Loucy (cell line): ENCODE data around the gene SLC22A17.

Experiments
- CTCF ChIP-seq: fragments of 200-600 bp; sonication (generic); conservative IDR thresholded peaks from 2 replicates; pipeline ENCODE4 v1.5.1; 2014; ENCODE audit warnings: mild to moderate bottlenecking, antibody characterized with exemption, low read length
- EZH2phosphoT487 ChIP-seq: fragments of 200-600 bp; IDR thresholded peaks from 2 replicates; pipeline ENCODE4 v1.6.1; 2018; ENCODE audit warnings: antibody characterized with exemption, mild to moderate bottlenecking, moderate library complexity, borderline replicate concordance

GRCh38 chr14:23388996-23389395, 36.3 kb upstream of the SLC22A17 start:
- TF ChIP-seq EZH2phosphoT487 (no peak), CTCF (no peak)
